SU-DHL-6 (cell line): ENCODE data around the gene GRIK4.

Experiments used
- EZH2phosphoT487 ChIP-seq: fragments of 200-600 bp; sonication (generic), shearing (Covaris generic); conservative IDR thresholded peaks from 2 replicates; pipeline ENCODE4 v1.6.1; 2018; ENCODE audit warnings: mild to moderate bottlenecking, antibody characterized with exemption, low read length, moderate library complexity, mixed read lengths
- TF ChIP-seq, protein P1 (sequence below): fragments of 200-600 bp; sonication (generic); IDR thresholded peaks from one replicate; pipeline ENCODE4 v1.5.1; 2017; ENCODE audit warnings: antibody characterized with exemption, mild to moderate bottlenecking, low read length, moderate library complexity; ENCODE audit not compliant: insufficient read depth, poor library complexity, severe bottlenecking

DNA sequence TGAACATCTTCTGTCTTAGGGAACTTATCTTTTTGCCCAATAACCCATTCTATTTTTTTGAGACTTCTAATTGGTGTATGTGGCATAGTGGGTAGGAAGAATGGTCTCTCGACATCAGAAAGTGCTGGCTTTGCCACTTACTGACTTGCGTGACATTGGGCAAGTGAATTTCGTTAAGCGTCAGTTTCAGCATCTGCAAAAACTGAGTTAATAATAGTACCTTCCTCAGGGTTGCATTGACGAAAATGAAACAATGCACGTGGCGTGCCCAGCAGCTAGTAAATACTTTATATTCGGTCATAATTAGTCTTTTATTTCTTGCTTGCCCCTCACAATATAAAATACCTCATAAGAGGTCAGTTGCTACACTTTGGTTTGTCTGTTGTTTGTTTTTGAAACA lies 12.5 kb upstream of the GRIK4 start:
- TF ChIP-seq, protein P1, sequence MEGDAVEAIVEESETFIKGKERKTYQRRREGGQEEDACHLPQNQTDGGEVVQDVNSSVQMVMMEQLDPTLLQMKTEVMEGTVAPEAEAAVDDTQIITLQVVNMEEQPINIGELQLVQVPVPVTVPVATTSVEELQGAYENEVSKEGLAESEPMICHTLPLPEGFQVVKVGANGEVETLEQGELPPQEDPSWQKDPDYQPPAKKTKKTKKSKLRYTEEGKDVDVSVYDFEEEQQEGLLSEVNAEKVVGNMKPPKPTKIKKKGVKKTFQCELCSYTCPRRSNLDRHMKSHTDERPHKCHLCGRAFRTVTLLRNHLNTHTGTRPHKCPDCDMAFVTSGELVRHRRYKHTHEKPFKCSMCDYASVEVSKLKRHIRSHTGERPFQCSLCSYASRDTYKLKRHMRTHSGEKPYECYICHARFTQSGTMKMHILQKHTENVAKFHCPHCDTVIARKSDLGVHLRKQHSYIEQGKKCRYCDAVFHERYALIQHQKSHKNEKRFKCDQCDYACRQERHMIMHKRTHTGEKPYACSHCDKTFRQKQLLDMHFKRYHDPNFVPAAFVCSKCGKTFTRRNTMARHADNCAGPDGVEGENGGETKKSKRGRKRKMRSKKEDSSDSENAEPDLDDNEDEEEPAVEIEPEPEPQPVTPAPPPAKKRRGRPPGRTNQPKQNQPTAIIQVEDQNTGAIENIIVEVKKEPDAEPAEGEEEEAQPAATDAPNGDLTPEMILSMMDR = no peak
- no peak for TF ChIP-seq EZH2phosphoT487
